Motor neuron (in vitro differentiated cells): ENCODE data around the gene FAM13B. TPM values are rescaled to one million over a fixed set of nuclear protein-coding genes. Genes with fewer than 3 reads are reported as not detected.

Experiments
- ATAC-seq, 8 experiments: fragments of 200-7000 bp; cut with Tn5 transposase; replicated peaks in 6 of 8; 2 replicates each; pipeline ENCODE4 v1.8.0; 2021; ENCODE audit warnings: mild to moderate bottlenecking in 8 of 8, moderate library complexity in 8 of 8
- H3K27ac ChIP-seq, 2 donors: fragments of 250-450 bp; sonication (Bioruptor Pico); 2 replicates each; pipeline ENCODE4 v1.9.0; 2021; ENCODE audit warnings: antibody characterized with exemption in 2 of 2, mild to moderate bottlenecking in 2 of 2, moderate library complexity in 1 of 2
- H3K4me1 ChIP-seq, 2 donors: fragments of 250-450 bp; sonication (Bioruptor Pico); replicated peaks in 1 of 2; 2 replicates each; pipeline ENCODE4 v1.6.1; 2021; ENCODE audit warnings: antibody characterized with exemption in 2 of 2, mild to moderate bottlenecking in 2 of 2, moderate library complexity in 1 of 2
- H3K4me3 ChIP-seq, 5 donors: fragments of 250-450 bp; sonication (Bioruptor Pico); 2 replicates each; pipeline ENCODE4 v1.9.0; 2021; ENCODE audit warnings: antibody characterized with exemption in 5 of 5, mild to moderate bottlenecking in 5 of 5, moderate library complexity in 4 of 5
- WGBS, 10 experiments: fragments of 450-650 bp; shearing (Covaris generic); methylation state at CpG; one replicate each; pipeline ENCODE4 v1.0.0; 2022; 5-methylcytosine and 5-hydroxymethylcytosine counted together
- in situ Hi-C, 9 experiments: fragments of 400-800 bp; cut with MboI; loops; one replicate each; pipeline ENCODE4 v1.15.0; 2021; ENCODE audit warnings: low sequenced_read_pairs in 9 of 9, low pct_unique_long_range_greater_than_20kb in 2 of 9; ENCODE audit not compliant: unreplicated experiment in 9 of 9
- total RNA-seq, 8 experiments: library from RNA; unstranded; fragments of 300-600 nt; gene quantifications; 2 replicates each; pipeline versions ENCODE4 v1.2.3 to v1.2.4, GENCODE V29; 2022

FAM13B gene
- total RNA-seq, 8 experiments from 2014 or later, result 12.2 to 32.8 (median 23.9) TPM

- Histone ChIP-seq H3K4me3 (no peak overlapping the region), H3K4me1 (no peaks in the 10 kb centered on the region), H3K27ac (no peak overlapping the region)
- in situ Hi-C loops, result no loop called here
- no peak for ATAC-seq
- 73 to 100% (median 90%) methylated on average over 1 to 3 of the region's 3 CpGs; no CpG with 5 or more reads in 3 of the 10 experiments for WGBS, 10 experiments
These were observed 136.3 kb downstream of the FAM13B start for GRCh38 chr5:137896560-137896959.

GRCh38 chr5:137894586-137894985 is 138.3 kb downstream of the FAM13B start:
- Histone ChIP-seq H3K4me3 (no peak overlapping the region), H3K4me1 (peaks cover 0 to 6% of the 10 kb centered on the region in 2 donors), H3K27ac (no peak overlapping the region)
- in situ Hi-C loops, result no loop called here
- no peak for ATAC-seq

- Histone ChIP-seq H3K27ac (no peak overlapping the region), H3K4me3 (no peak overlapping the region), H3K4me1 (peaks cover 6 to 15% of the 10 kb centered on the region in 2 donors)
- WGBS, 10 experiments, result 54 to 100% (median 94%) methylated on average over 1 to 3 of the region's 3 CpGs; no CpG with 5 or more reads in 4 of the 10 experiments
- no peak for ATAC-seq
- in situ Hi-C loops, result no loop called here
These were observed 141.0 kb downstream of the FAM13B start for GRCh38 chr5:137891849-137892248.

- no peak overlapping the region for H3K27ac ChIP-seq
- H3K4me1 ChIP-seq, result peaks cover 6 to 15% of the 10 kb centered on the region in 2 donors
- in situ Hi-C loops, result no loop called here
- no peak for ATAC-seq
- 80 to 100% (median 86%) methylated on average over 1 of the region's 1 CpG; no CpG with 5 or more reads in 7 of the 10 experiments for WGBS, 10 experiments
- no peak overlapping the region for H3K4me3 ChIP-seq
These were observed 142.0 kb downstream of the FAM13B start for GRCh38 chr5:137890845-137891244.

GRCh38 chr5:137888863-137889759 is 143.8 kb downstream of the FAM13B start, which contains the start of gene PKD2L2:
Gene PKD2L2 (plus strand): TSS chr5:137889457. CDS start chr5:137889492, 35 bp downstream.
- Histone ChIP-seq H3K4me1 (peaks cover 6 to 15% of the 10 kb centered on the region in 2 donors), H3K4me3 (peak within 1 kb of the TSS; percentile 18 to 33 (median 28)), H3K27ac (peak within 1 kb of the TSS; percentile 54 to 63)
- 8 to 69% (median 38%) methylated on average over 1 to 12 of the region's 59 CpGs; no CpG with 5 or more reads in 1 of the 10 experiments for whole genome bisulfite sequencing, 10 experiments
- peak; percentile 89 to 99 (median 99) for ATAC-seq
- in situ Hi-C loops, result no loop called here

GRCh38 chr5:137888466-137888862 is 144.4 kb downstream of the FAM13B start:
- no peak for ATAC-seq
- Histone ChIP-seq H3K4me3 (peak overlapping the region in 4 of 5 donors; percentile 26 to 33 (median 28)), H3K27ac (no peak overlapping the region), H3K4me1 (peaks cover 6 to 15% of the 10 kb centered on the region in 2 donors)
- in situ Hi-C loops, result no loop called here
- 20 to 81% (median 43%) methylated on average over 1 to 7 of the region's 7 CpGs for WGBS, 10 experiments

Other genes starting within 250 kb of the FAM13B start
- gene MYOT, start 165.2 kb downstream of the FAM13B start, total RNA-seq, result under 1 TPM in 7 of 8 experiments, not detected in 1; 0.11 to 0.73 (median 0.22) TPM
- gene PKD2L2, start 143.6 kb downstream of the FAM13B start, total RNA-seq, result 1 to 10 TPM in 2 of 8 experiments, under 1 TPM in 6; 0.14 to 1.1 (median 0.47) TPM
- gene WNT8A, start 51.0 kb upstream of the FAM13B start, total RNA-seq, result under 1 TPM in 4 of 8 experiments, not detected in 4; 0.16 to 0.95 (median 0.54) TPM
- 10 to 100 TPM in 1 of 8 experiments, 1 to 10 TPM in 6, not detected in 1; 1.7 to 26.2 (median 5.1) TPM for gene NME5, start 106.3 kb upstream of the FAM13B start, total RNA-seq
- 100 to 1,000 TPM in 1 of 8 experiments, 10 to 100 TPM in 7; 32.7 to 130 (median 43.5) TPM for gene BRD8, start 145.6 kb upstream of the FAM13B start, total RNA-seq
- 10 to 100 TPM in 3 of 8 experiments, 1 to 10 TPM in 4, under 1 TPM in 1; 0.46 to 44.4 (median 2.3) TPM for gene KIF20A, start 146.0 kb upstream of the FAM13B start, total RNA-seq
- 10 to 100 TPM; 17.7 to 40.7 (median 32.5) TPM for gene CDC23, start 180.2 kb upstream of the FAM13B start, total RNA-seq
- gene GFRA3, start 241.5 kb upstream of the FAM13B start, total RNA-seq, result under 1 TPM; 0.14 to 0.65 (median 0.50) TPM